ENCODE measurements around the gene CHADL. TPM values are rescaled to one million over a fixed set of nuclear protein-coding genes. Genes with fewer than 3 reads are reported as not detected.

CHADL gene
- polyA plus RNA-seq, 1 of the 3 experiments (the other 2 are of a cell fraction): 0.03 TPM

DNA sequence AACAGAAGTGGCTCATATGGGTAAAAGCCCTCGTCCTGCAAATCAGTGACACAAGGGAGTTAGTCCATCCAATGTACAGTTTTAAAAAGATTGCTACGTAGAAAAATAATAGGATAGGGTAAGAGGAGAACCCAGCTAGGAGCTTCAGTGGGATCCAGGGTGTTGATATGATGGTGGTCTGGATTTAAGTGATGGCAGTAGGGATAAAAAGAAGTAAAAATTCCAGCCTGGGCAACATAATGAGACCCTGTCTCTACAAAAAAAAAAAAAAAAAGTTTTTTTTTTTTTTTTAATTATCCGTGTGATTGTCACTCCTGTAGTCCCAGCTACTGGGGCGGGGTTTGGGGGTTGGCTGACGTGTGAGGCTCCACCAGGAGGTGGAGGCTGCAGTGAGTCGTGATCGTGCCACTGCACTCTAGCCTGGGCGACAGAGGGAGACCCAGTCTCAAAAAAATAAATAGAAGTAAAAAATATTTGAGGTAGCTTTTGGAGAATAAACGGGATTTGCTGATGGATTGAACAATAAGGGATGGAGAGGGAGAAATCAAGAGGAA is 42.6 kb downstream of the CHADL start:
- Histone ChIP-seq H3K9me3 (no peaks in the 10 kb centered on the region), H3K9ac (no peak overlapping the region; the same call in 1 of the 2 replicates), H2AFZ (ENCODE audit: low read depth) (peak overlapping the region; percentile 68; the same call in 1 of the 2 replicates), H3K79me2 (ENCODE audit: insufficient read depth) (no peaks in the 10 kb centered on the region), H3K4me3 (ENCODE audit: low read depth in 2 of 2, low read length in 1 of 2) (peak overlapping the region; percentile 57 to 62), H3K27ac (ENCODE audit: low read depth in 2 of 2, low read length in 1 of 2) (no peak overlapping the region), H3K36me3 (replicated peaks in 1 of 2; ENCODE audit: control insufficient read depth in 1 of 2, insufficient read depth in 2 of 2, low read length in 1 of 2) (no peaks in the 10 kb centered on the region), H3K4me1 (ENCODE audit: control insufficient read depth in 1 of 2, insufficient read depth in 2 of 2, low read depth in 1 of 2, low read length in 1 of 2) (peaks cover 0 to 2% of the 10 kb centered on the region in 2 experiments; a peak in 1 of 4 replicates), H3K4me2 (peak overlapping the region; percentile 79), H3K9me2 (no peaks in the 10 kb centered on the region), H3K27me3 (ENCODE audit: insufficient read depth) (no peaks in the 10 kb centered on the region), H3F3A (replicated peaks; ENCODE audit: insufficient read depth) (no peaks in the 10 kb centered on the region), H4K20me1 (ENCODE audit: insufficient read depth) (no peaks in the 10 kb centered on the region)
- ChIA-PET POLR2A (no interaction called here), CTCF (no interaction called here)
- TF ChIP-seq EZH2phosphoT487 (IDR thresholded peaks at IDR 0.05; ENCODE audit: borderline replicate concordance, low read depth) (no peak), MXI1 (IDR thresholded peaks at IDR 0.05; ENCODE audit: low read depth, low read length) (no peak), SMC3 (IDR thresholded peaks at IDR 0.05; ENCODE audit: low read depth, low read length) (no peak), GABPA (IDR thresholded peaks at IDR 0.05; ENCODE audit: low read depth) (no peak), NRF1 (IDR thresholded peaks at IDR 0.05; ENCODE audit: low read depth, low read length) (no peak)
- TF ChIP-seq, protein P1, sequence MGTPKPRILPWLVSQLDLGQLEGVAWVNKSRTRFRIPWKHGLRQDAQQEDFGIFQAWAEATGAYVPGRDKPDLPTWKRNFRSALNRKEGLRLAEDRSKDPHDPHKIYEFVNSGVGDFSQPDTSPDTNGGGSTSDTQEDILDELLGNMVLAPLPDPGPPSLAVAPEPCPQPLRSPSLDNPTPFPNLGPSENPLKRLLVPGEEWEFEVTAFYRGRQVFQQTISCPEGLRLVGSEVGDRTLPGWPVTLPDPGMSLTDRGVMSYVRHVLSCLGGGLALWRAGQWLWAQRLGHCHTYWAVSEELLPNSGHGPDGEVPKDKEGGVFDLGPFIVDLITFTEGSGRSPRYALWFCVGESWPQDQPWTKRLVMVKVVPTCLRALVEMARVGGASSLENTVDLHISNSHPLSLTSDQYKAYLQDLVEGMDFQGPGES (IDR thresholded peaks at IDR 0.05; ENCODE audit: low read depth, low read length): no peak
- TF ChIP-seq, protein P2, sequence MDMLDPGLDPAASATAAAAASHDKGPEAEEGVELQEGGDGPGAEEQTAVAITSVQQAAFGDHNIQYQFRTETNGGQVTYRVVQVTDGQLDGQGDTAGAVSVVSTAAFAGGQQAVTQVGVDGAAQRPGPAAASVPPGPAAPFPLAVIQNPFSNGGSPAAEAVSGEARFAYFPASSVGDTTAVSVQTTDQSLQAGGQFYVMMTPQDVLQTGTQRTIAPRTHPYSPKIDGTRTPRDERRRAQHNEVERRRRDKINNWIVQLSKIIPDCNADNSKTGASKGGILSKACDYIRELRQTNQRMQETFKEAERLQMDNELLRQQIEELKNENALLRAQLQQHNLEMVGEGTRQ (IDR thresholded peaks at IDR 0.05; ENCODE audit: borderline replicate concordance, low read depth, low read length): no peak
- DNase-seq: peak; percentile 48
- under 1% methylated on average over 9 of the region's 9 CpGs for WGBS (ENCODE audit: low lambda C conversion rate)

DNA sequence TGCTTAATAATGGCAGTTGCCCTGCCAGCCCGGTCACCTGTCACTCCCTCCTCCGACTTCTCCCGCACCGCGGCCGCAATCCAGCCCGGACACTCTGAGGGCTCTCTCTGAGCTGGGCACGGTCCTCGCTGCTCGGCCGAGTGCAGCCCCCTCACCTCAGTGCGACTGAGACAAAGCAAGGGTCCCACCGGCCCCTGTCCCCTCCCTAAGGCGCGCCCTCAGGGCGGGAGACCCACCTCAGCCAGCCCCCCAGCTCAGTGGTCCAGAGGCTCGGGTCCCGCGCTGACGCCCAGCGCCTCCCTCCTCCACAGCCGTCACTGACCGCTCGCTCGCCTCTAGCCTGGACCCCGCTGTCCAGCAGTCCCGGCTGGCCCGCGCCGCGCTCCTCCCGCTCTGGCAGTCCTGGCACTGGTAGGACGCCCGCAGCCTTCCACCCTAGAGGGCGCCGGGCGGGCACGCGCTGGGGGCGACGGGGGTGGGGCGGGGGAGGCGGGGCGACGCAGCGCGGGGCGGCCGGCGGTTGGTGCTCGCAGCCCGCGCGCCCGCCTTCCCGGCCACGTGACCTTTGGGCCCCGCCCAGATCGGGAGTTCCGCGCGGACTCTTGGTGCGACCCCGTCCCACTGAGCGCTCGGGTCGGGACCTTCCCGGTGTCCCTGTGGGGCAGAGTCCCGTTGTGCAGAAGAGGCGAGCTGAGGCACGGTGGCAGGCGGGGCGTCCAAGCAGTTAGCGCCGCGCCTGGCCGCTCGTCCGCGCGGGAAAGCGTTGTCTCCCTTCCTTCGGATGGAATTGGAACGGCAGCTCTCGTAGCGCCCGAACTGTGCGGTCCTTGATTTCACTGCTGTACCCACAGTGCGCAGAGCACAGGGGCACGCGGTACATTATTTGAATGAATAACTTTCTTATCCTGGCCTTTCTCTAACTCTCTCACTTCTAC is 43.4 kb downstream of the CHADL start:
- 0% methylated on average over 3 of the region's 91 CpGs for WGBS (ENCODE audit: low lambda C conversion rate)
- CTCF ChIA-PET: no interaction called here

More for the DNA sequence above, 43.4 kb downstream of the CHADL start:
- H3K4me1 ChIP-seq (ENCODE audit: control insufficient read depth in 1 of 2, insufficient read depth in 2 of 2, low read depth in 1 of 2, low read length in 1 of 2): peaks cover 0 to 2% of the 10 kb centered on the region in 2 experiments; a peak in 1 of 4 replicates
- DNase-seq: peak; percentile 92
- H3K9ac ChIP-seq: no peak overlapping the region; the same call in 1 of the 2 replicates
- TF ChIP-seq, protein P3, sequence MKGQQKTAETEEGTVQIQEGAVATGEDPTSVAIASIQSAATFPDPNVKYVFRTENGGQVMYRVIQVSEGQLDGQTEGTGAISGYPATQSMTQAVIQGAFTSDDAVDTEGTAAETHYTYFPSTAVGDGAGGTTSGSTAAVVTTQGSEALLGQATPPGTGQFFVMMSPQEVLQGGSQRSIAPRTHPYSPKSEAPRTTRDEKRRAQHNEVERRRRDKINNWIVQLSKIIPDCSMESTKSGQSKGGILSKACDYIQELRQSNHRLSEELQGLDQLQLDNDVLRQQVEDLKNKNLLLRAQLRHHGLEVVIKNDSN (IDR thresholded peaks at IDR 0.05; ENCODE audit: borderline replicate concordance, low read depth): peak; percentile 89
- TF ChIP-seq, protein P2 (IDR thresholded peaks at IDR 0.05; ENCODE audit: borderline replicate concordance, low read depth, low read length): no peak
- H3F3A ChIP-seq (replicated peaks; ENCODE audit: insufficient read depth): no peaks in the 10 kb centered on the region
- no peaks in the 10 kb centered on the region for H3K79me2 ChIP-seq (ENCODE audit: insufficient read depth)
- no peak overlapping the region for H3K27ac ChIP-seq (ENCODE audit: low read depth in 2 of 2, low read length in 1 of 2)
- peak overlapping the region; percentile 57 to 62 for H3K4me3 ChIP-seq (ENCODE audit: low read depth in 2 of 2, low read length in 1 of 2)
- H3K4me2 ChIP-seq: peak overlapping the region; percentile 82
- H4K20me1 ChIP-seq (ENCODE audit: insufficient read depth): no peaks in the 10 kb centered on the region
- H2AFZ ChIP-seq (ENCODE audit: low read depth): peak overlapping the region; percentile 68; the same call in 1 of the 2 replicates
- POLR2A ChIA-PET: interaction anchor here (0.8 kb wide), 1 partner anchor 246 kb away, joined by 3 read pairs; the partner anchor contains the start of gene RBX1
- H3K27me3 ChIP-seq (ENCODE audit: insufficient read depth): no peaks in the 10 kb centered on the region
- H3K36me3 ChIP-seq (replicated peaks in 1 of 2; ENCODE audit: control insufficient read depth in 1 of 2, insufficient read depth in 2 of 2, low read length in 1 of 2): no peaks in the 10 kb centered on the region
- H3K9me2 ChIP-seq: no peaks in the 10 kb centered on the region
- H3K9me3 ChIP-seq: no peaks in the 10 kb centered on the region

Measured in SK-N-SH (cell line).